Thymus (tissue), 11 donors: ENCODE results near the gene IFT74. TPM values are rescaled to one million over a fixed set of nuclear protein-coding genes. Genes with fewer than 3 reads are reported as not detected.

Experiments
- DNase-seq, 9 donors: peaks; one replicate each; pipeline ENCODE4 v3.0.0-alpha.2; 2013; ENCODE audit warnings: low spot score in 9 of 9, low read depth in 6 of 9, missing footprints in 1 of 9
- H3K27ac ChIP-seq, 2 donors: one replicate each; pipeline ENCODE4 v1.5.1; 2013; ENCODE audit warnings: control low read depth in 1 of 2, low read depth in 1 of 2, low read length in 1 of 2, mild to moderate bottlenecking in 1 of 2, moderate library complexity in 1 of 2
- H3K27me3 ChIP-seq, 2 donors: one replicate each; pipeline ENCODE4 v1.5.1; 2013; ENCODE audit warnings: low read length in 1 of 2; ENCODE audit not compliant: control insufficient read depth in 2 of 2, insufficient read depth in 1 of 2
- H3K36me3 ChIP-seq, 2 donors: one replicate each; pipeline ENCODE4 v1.5.1; 2013; ENCODE audit warnings: low read length in 1 of 2, mild to moderate bottlenecking in 1 of 2, moderate library complexity in 1 of 2; ENCODE audit not compliant: control insufficient read depth in 2 of 2, insufficient read depth in 2 of 2
- H3K4me1 ChIP-seq, 2 donors: one replicate each; pipeline ENCODE4 v1.5.1; 2013; ENCODE audit warnings: low read length in 2 of 2; ENCODE audit not compliant: control insufficient read depth in 2 of 2, insufficient read depth in 2 of 2
- H3K4me3 ChIP-seq, 2 donors: one replicate each; pipeline ENCODE4 v1.5.1; 2013; ENCODE audit warnings: low read length in 2 of 2, control low read depth in 1 of 2, mild to moderate bottlenecking in 1 of 2
- H3K9me3 ChIP-seq, 2 donors: one replicate each; pipeline ENCODE4 v1.5.1; 2013; ENCODE audit warnings: low read length in 1 of 2, mild to moderate bottlenecking in 1 of 2; ENCODE audit not compliant: control insufficient read depth in 2 of 2, insufficient read depth in 1 of 2
- WGBS: extraction: QIAGEN DNeasy Blood & Tissue Kit; methylation state at CpG from one replicate; pipeline ENCODE4 v1.1.7; 2013; 5-methylcytosine and 5-hydroxymethylcytosine counted together
- polyA plus RNA-seq: library from polyadenylated mRNA; stranded (reverse); fragments of 200-250 nt; gene quantifications from one replicate; pipeline ENCODE4 v1.2.3, GENCODE V29; 2013
- total RNA-seq: library from RNA; stranded (reverse); fragments of 120-200 nt; gene quantifications from one replicate; pipeline ENCODE4 v1.2.4, GENCODE V29; 2013
- donor health status: healthy.

Gene IFT74
- total and polyA plus RNA-seq, 2 donors: 16.3 to 16.9 TPM

DNA sequence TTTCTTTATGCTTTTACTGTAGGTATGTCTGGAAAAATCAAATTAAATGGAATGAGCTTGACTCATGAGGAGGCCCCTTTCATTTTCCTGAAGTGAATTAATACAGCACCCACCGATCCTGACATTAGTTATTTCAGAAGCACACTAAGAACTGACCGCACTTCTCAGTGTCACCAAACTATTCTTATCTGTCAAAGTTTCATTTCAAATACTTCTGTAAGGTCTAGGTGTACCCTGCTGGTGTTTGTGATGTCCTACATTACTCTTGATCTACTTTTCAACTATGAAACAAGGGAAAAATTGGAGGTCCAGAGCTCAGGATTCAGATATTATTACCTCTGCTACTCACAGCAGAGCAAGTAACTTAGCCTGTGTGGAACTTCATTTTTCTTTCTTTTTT lies 151.0 kb downstream of the IFT74 start:
- Histone ChIP-seq H3K9me3 (no peaks in the 10 kb centered on the region), H3K4me1 (no peaks in the 10 kb centered on the region), H3K36me3 (no peaks in the 10 kb centered on the region), H3K4me3 (no peak overlapping the region), H3K27ac (no peak overlapping the region), H3K27me3 (no peaks in the 10 kb centered on the region)
- no peak for DNase-seq
- 97% methylated on average over 2 of the region's 2 CpGs for WGBS

DNA sequence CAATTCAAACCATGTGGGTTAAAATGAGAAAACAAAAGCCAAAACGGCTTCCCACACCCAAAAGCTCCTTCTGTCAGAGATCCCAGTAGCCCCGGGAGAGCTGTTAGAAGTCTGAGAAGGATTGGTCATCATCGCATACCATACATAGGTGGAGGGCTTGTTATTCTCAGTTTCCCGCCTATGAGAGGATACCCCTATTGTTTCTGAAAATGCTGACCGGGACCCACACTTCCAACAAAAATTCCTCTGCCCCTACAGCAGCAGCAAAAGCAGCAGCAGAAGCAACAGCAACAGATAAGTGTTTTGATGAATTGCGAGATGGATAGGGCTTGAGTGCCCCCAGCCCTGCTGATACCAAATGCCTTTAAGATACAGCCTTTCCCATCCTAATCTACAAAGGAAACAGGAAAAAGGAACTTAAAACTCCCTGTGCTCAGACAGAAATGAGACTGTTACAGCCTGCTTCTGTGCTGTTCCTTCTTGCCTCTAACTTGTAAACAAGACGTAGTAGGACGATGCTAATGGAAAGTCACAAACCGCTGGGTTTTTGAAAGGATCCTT lies 152.8 kb downstream of the IFT74 start, which contains the start of gene TEK:
Gene TEK (plus strand): TSS at position 245 of the 561 bp plus-strand sequence. CDS start 366 bp downstream, outside the sequence.
- no peaks in the 10 kb centered on the region for H3K36me3 ChIP-seq
- H3K4me3 ChIP-seq: no peak within 1 kb of the TSS
- no peaks in the 10 kb centered on the region for H3K4me1 ChIP-seq
- no peak within 1 kb of the TSS for H3K27ac ChIP-seq
- WGBS: 63% methylated on average over 9 of the region's 9 CpGs
- H3K27me3 ChIP-seq: no peaks in the 10 kb centered on the region
- no peaks in the 10 kb centered on the region for H3K9me3 ChIP-seq
- no peak for DNase-seq

DNA sequence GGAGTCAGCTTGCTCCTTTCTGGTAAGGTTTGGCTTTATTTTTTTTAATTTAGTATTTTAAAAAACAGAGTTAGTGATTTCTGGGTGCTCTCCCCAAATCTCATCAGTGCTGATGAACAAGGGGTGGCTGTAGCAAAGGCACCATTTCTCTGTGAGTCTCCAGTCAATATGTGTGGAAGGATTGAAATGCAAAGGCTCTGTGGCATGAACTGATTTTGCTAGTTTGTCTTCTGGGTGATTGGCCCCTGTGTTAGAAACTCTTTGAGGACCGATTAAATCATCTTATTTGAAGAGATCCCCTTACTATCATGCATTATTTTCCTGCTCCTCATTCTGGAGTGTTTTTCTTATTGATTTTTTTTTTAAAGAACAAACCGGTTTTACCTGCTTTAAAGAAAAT lies 153.4 kb downstream of the IFT74 start:
- no peak for DNase-seq
- Histone ChIP-seq H3K36me3 (no peaks in the 10 kb centered on the region), H3K9me3 (no peaks in the 10 kb centered on the region), H3K27me3 (no peaks in the 10 kb centered on the region), H3K4me3 (no peak overlapping the region), H3K4me1 (no peaks in the 10 kb centered on the region), H3K27ac (no peak overlapping the region)
- WGBS: 54% methylated on average over 2 of the region's 2 CpGs

- no peak overlapping the region for H3K4me3 ChIP-seq
- no peaks in the 10 kb centered on the region for H3K9me3 ChIP-seq
- DNase-seq: no peak
- H3K27ac ChIP-seq: no peak overlapping the region
- no peaks in the 10 kb centered on the region for H3K36me3 ChIP-seq
- no peaks in the 10 kb centered on the region for H3K27me3 ChIP-seq
- no peaks in the 10 kb centered on the region for H3K4me1 ChIP-seq
- WGBS: 71% methylated on average over 4 of the region's 4 CpGs
Measured at GRCh38 chr9:27110181-27110580, 154.0 kb downstream of the IFT74 start.

DNA sequence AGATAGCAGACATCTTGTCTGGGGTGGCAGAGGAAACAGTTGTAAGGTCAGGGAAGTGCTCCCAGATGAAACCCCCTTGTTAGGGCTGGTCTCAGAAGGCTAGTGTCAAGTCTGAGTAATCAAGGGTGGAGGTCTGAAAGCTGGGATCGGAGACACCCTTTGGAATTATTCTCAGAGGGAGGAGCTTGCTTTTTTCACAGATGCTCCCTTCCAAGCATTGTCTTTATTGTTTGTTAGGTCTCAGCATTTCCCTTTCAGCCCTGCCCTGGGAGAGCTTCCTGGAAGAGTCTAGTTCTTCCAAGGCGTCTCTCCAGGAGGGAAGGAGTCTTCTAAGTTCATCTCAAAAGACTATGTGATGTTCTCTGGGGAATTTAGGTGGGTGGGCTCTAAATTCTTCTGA lies 156.0 kb downstream of the IFT74 start:
- H3K4me3 ChIP-seq: no peak overlapping the region
- no peaks in the 10 kb centered on the region for H3K9me3 ChIP-seq
- no peaks in the 10 kb centered on the region for H3K27me3 ChIP-seq
- H3K36me3 ChIP-seq: no peaks in the 10 kb centered on the region
- H3K27ac ChIP-seq: no peak overlapping the region
- 94% methylated on average over 2 of the region's 2 CpGs for WGBS
- no peaks in the 10 kb centered on the region for H3K4me1 ChIP-seq
- DNase-seq: no peak

Other genes with a start within 250 kb of the IFT74 start
- 28.2 TPM for gene CAAP1, start 63.6 kb upstream of the IFT74 start, total RNA-seq
- gene CAAP1, start 63.6 kb upstream of the IFT74 start, polyA plus RNA-seq: 21.2 TPM
- gene PLAA, start 9.2 kb upstream of the IFT74 start, total RNA-seq: 18.6 TPM
- gene PLAA, start 9.2 kb upstream of the IFT74 start, polyA plus RNA-seq: 14.0 TPM
- gene LRRC19, start 49.3 kb downstream of the IFT74 start, total RNA-seq: not detected
- gene LRRC19, start 49.3 kb downstream of the IFT74 start, polyA plus RNA-seq: under 0.01 TPM
- 2.4 TPM for gene TEK, start 152.8 kb downstream of the IFT74 start, total RNA-seq
- gene TEK, start 152.8 kb downstream of the IFT74 start, polyA plus RNA-seq: 2.3 TPM